ENCODE measurements around the gene INS. TPM values are rescaled to one million over a fixed set of nuclear protein-coding genes. Genes with fewer than 3 reads are reported as not detected.

INS gene
- total RNA-seq, 1 experiment from 2014 or later, result not detected

GRCh38 chr11:2143799-2144543, 17.0 kb downstream of the INS start:
- H3K27me3 ChIP-seq (ENCODE audit: insufficient read depth, low read length), result peaks cover 79% of the 10 kb centered on the region
- WGBS (ENCODE audit: extremely low coverage, insufficient read length, low lambda C conversion rate), result no CpG with 5 or more reads among the region's 72 CpGs
- H3K23me2 ChIP-seq (ENCODE audit: insufficient read length, low read depth, low read length, poor library complexity, severe bottlenecking), result no peaks in the 10 kb centered on the region
- H3K4me1 ChIP-seq (ENCODE audit: insufficient read depth, low read length), result no peaks in the 10 kb centered on the region
- H3K14ac ChIP-seq (ENCODE audit: insufficient read depth, low read length), result no peak overlapping the region
- no peak overlapping the region for H3K27ac Mint-ChIP-seq
- no peak overlapping the region for H2AK5ac ChIP-seq (ENCODE audit: insufficient read length, low read length)
- no peak overlapping the region for H3K27ac ChIP-seq (ENCODE audit: insufficient read length, low read depth, low read length)
- no peak overlapping the region for H2BK5ac ChIP-seq (ENCODE audit: insufficient read length, low read length)
- no peak overlapping the region for H2BK120ac ChIP-seq (ENCODE audit: low read depth, low read length, poor library complexity, severe bottlenecking)
- TF ChIP-seq, protein P1, sequence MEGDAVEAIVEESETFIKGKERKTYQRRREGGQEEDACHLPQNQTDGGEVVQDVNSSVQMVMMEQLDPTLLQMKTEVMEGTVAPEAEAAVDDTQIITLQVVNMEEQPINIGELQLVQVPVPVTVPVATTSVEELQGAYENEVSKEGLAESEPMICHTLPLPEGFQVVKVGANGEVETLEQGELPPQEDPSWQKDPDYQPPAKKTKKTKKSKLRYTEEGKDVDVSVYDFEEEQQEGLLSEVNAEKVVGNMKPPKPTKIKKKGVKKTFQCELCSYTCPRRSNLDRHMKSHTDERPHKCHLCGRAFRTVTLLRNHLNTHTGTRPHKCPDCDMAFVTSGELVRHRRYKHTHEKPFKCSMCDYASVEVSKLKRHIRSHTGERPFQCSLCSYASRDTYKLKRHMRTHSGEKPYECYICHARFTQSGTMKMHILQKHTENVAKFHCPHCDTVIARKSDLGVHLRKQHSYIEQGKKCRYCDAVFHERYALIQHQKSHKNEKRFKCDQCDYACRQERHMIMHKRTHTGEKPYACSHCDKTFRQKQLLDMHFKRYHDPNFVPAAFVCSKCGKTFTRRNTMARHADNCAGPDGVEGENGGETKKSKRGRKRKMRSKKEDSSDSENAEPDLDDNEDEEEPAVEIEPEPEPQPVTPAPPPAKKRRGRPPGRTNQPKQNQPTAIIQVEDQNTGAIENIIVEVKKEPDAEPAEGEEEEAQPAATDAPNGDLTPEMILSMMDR (conservative IDR thresholded peaks at IDR 0.05), result peak; percentile 53
- H3K36me3 Mint-ChIP-seq (ENCODE audit: insufficient read depth in 1 of 3, low read depth in 3 of 3), result no peaks in the 10 kb centered on the region; a peak in 1 of 7 replicates
- H2AFZ ChIP-seq (ENCODE audit: low read length), result no peak overlapping the region
- no peak overlapping the region for H3K4ac ChIP-seq (ENCODE audit: low read depth, low read length)
- H4K5ac ChIP-seq (ENCODE audit: insufficient read length, low read depth, low read length), result no peak overlapping the region
- no peak overlapping the region for H3K56ac ChIP-seq (ENCODE audit: insufficient read length, low read depth, low read length)
- H2BK12ac ChIP-seq (ENCODE audit: insufficient read length, low read depth, low read length), result no peak overlapping the region
- H3K9ac ChIP-seq (ENCODE audit: extremely low read depth, insufficient read length, low read length), result no peak overlapping the region
- peaks cover 2% of the 10 kb centered on the region for H4K20me1 ChIP-seq (ENCODE audit: control insufficient read depth, insufficient read depth, insufficient read length)
- no peaks in the 10 kb centered on the region for H3K9me3 ChIP-seq (ENCODE audit: control insufficient read depth, low read depth, low read length)
- H4K8ac ChIP-seq (replicated peaks; ENCODE audit: insufficient read length, low read depth, low read length), result no peak overlapping the region
- H2BK15ac ChIP-seq (ENCODE audit: low read depth, low read length), result no peak overlapping the region
- H3K9me3 Mint-ChIP-seq, result peaks cover 2 to 9% of the 10 kb centered on the region in 2 experiments; a peak in 3 of 5 replicates
- peaks cover 8 to 30% of the 10 kb centered on the region in 2 experiments; a peak in 3 of 4 replicates for H3K4me1 Mint-ChIP-seq
- no peak overlapping the region for H2BK20ac ChIP-seq (ENCODE audit: low read depth, low read length, poor library complexity, severe bottlenecking)
- H3K79me1 ChIP-seq (ENCODE audit: insufficient read depth, low read depth, low read length, poor library complexity, severe bottlenecking), result no peaks in the 10 kb centered on the region
- no peak overlapping the region for H4K91ac ChIP-seq (ENCODE audit: insufficient read length, low read depth, low read length)
- H3K23ac ChIP-seq (ENCODE audit: insufficient read length, low read depth, low read length), result no peak overlapping the region
- H3K79me2 ChIP-seq (ENCODE audit: insufficient read depth, low read length), result no peaks in the 10 kb centered on the region
- no peak for DNase-seq
- H3K27me3 Mint-ChIP-seq (ENCODE audit: low read depth), result peaks cover 95% of the 10 kb centered on the region
- no peak overlapping the region for H3K18ac ChIP-seq (ENCODE audit: insufficient read length, low read depth, low read length)
- peak overlapping the region in 1 of 2 experiments; percentile 62; a peak in 3 of 5 replicates for H3K4me3 Mint-ChIP-seq
- no peak overlapping the region for H3T11ph ChIP-seq (ENCODE audit: low read length)
- H3K4me2 ChIP-seq (ENCODE audit: insufficient read depth, insufficient read length, low read length), result peak overlapping the region; percentile 25

Data from H9 (cell line).